ENCODE results near the gene CADM2.

CADM2 gene

DNA sequence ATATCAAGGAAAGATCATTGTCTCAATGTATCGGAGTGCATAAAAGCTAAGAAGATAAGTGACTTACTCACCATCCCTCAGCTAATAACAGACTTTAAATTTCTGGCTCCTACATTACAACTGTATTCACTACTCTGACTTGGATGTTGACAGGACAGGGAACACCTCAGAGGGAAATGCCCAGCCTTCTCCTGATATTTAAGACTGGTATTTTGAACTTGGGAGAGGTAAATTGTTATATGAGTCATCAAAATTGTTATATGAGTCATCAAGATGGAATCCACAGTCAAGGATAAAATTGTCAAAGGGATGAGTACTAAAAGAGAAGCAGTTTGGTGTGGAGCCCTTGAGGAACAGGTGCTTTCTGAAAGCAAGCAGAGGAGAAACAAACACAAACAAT, 1070.8 kb downstream of the CADM2 start:
- peak; percentile 17 for DNase-seq (ENCODE audit: low read depth)
- TF ChIP-seq, protein P1, sequence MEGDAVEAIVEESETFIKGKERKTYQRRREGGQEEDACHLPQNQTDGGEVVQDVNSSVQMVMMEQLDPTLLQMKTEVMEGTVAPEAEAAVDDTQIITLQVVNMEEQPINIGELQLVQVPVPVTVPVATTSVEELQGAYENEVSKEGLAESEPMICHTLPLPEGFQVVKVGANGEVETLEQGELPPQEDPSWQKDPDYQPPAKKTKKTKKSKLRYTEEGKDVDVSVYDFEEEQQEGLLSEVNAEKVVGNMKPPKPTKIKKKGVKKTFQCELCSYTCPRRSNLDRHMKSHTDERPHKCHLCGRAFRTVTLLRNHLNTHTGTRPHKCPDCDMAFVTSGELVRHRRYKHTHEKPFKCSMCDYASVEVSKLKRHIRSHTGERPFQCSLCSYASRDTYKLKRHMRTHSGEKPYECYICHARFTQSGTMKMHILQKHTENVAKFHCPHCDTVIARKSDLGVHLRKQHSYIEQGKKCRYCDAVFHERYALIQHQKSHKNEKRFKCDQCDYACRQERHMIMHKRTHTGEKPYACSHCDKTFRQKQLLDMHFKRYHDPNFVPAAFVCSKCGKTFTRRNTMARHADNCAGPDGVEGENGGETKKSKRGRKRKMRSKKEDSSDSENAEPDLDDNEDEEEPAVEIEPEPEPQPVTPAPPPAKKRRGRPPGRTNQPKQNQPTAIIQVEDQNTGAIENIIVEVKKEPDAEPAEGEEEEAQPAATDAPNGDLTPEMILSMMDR (conservative IDR thresholded peaks at IDR 0.05; ENCODE audit: low read depth, low read length): no peak
- no peak overlapping the region for H3K4me3 ChIP-seq (ENCODE audit: low read length)

DNA sequence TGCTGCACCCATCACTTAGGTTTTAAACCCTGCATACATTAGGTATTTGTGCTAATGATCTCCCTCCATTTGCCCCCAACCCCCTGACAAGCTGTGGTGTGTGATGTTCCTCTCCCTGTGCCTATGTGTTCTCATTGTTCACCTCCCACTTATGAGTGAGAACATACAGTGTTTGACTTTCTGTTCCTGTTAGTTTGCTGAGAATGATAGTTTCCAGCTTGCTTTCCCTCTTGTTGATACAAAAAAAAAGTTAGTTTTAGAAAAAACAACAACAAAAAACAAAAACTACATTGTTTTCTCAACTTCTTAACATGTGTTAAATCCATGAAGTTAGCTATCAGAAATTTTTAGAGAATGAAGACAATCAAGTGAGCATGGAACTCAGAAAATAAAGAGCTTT, 1079.1 kb downstream of the CADM2 start:
- TF ChIP-seq, protein P1 (conservative IDR thresholded peaks at IDR 0.05; ENCODE audit: low read depth, low read length): no peak
- H3K4me3 ChIP-seq (ENCODE audit: low read length): no peak overlapping the region
- no peak for DNase-seq (ENCODE audit: low read depth)

DNA sequence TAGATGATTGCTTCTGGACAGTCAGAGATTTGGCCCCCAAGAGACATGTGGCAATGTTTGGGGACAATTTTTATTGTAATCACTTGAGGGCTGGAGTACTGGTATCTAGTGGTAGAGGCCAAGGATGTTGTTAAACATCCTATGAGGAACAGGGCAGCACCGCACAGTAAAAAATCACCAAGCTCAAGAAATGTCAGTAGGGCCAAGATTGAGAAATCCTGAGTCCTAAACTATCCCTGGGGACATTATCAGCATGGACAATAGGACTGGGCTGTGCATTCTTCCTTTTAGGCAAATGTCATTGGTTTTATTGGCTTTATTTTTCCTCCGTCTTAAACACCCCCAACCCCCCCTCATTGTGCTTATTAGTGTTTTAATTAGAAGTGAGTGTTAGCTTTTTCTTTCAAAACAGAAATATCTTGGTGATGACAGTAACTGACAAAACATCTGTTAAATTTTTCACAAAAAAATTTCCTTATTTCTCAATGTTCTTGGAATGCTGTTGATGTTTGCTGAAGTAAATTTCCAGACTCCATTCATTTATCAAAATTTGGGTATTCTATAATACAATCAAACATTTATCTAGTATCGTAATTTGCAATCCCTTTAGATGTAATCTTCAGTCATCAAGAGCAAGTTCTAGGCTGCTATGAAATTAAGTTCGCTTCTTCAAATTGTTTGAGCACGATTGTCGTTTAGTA, 1087.8 kb downstream of the CADM2 start:
- H3K4me3 ChIP-seq (ENCODE audit: low read length): no peak overlapping the region
- TF ChIP-seq, protein P1 (conservative IDR thresholded peaks at IDR 0.05; ENCODE audit: low read depth, low read length): no peak
- no peak for DNase-seq (ENCODE audit: low read depth)

DNA sequence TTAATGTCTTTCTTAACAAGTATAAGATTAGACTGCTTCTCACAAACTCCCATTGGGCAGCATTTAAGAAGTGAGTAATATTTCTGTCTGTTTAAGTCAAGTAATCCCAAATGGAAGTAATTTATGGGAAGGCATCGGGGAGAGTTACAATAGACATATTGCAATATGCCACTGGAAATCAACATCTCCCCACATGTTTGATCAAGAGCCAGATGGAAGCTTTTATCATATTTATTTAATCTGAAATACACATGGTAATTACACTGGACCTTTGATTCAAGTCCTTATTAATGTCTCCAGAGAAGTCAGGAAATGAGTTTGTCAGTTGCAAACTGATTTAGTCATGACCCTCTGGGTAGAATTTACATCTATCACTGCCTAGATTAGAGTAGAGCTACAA, 1088.4 kb downstream of the CADM2 start:
- H3K4me3 ChIP-seq (ENCODE audit: low read length): no peak overlapping the region
- TF ChIP-seq, protein P1 (conservative IDR thresholded peaks at IDR 0.05; ENCODE audit: low read depth, low read length): no peak
- peak; percentile 2 for DNase-seq (ENCODE audit: low read depth)

DNA sequence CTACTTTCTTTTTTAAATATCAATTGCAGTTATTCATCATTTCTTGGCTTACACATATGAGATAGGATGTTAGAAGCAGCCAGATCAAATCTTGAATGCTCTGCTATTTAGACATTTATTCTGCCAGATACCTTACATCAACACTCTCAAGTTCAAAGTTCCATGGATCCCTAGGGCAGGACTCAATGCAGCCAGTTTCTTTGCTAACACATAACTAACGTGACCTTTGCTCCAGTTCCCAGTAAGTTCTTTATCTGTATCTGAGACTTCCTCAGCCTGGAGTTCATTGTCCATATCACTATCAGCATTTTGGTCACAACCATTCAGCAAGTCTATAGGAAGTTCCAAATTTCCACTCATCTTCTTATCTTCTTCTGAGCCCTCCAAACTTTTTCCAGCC, 1092.3 kb downstream of the CADM2 start:
- DNase-seq (ENCODE audit: low read depth): no peak
- TF ChIP-seq, protein P1 (conservative IDR thresholded peaks at IDR 0.05; ENCODE audit: low read depth, low read length): no peak
- no peak overlapping the region for H3K4me3 ChIP-seq (ENCODE audit: low read length)

DNA sequence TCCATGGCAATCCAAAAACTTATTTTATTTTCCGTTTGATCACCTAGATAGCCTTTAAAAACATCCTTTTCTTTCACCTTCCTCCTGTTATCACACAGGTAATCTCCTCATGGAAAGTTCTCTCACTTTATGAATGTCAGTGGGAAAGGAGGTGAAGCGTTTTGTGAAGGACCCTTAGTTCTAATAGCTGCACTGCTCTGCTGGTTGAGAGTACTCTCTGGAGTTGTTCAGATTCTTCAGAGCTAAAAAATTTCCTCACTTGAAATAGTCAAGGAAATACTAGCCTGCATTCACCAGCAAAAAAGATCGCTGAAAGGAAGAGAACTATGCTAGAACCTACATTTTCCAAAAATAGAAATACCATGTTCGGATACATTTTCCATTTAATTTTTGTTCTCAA, 1097.2 kb downstream of the CADM2 start:
- DNase-seq (ENCODE audit: low read depth): no peak
- TF ChIP-seq, protein P1 (conservative IDR thresholded peaks at IDR 0.05; ENCODE audit: low read depth, low read length): no peak

DNA sequence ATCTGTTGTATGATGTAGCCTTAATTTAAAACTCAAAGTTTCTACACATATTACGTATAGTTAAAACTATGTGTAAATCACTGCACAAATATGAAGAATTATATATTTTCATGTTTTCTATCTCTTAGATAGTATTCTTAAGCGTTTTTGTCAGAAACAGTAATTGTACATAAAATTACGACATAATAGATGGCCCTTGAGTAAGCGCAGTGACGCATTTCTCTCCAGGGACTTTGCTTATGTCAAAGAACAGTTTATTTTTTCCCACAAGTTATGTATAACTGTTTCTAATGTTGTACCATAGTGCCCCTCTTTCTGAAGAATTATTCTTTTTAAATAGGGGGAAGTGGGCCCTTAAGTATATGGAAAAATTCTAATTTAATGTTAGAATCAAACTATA, 1098.2 kb downstream of the CADM2 start:
- H3K4me3 ChIP-seq (ENCODE audit: low read length): no peak overlapping the region
- no peak for DNase-seq (ENCODE audit: low read depth)
- TF ChIP-seq, protein P1 (conservative IDR thresholded peaks at IDR 0.05; ENCODE audit: low read depth, low read length): no peak

More for the DNA sequence above, 1097.2 kb downstream of the CADM2 start:
- no peak overlapping the region for H3K4me3 ChIP-seq (ENCODE audit: low read length)
